HepG2 (cell line): ENCODE measurements around the gene RNF114. TPM values are rescaled to one million over a fixed set of nuclear protein-coding genes. Genes with fewer than 3 reads are reported as not detected.
A peak's percentile ranks its signal among the peaks of the same experiment; 100 is the strongest.

Experiments
- BCL6 ChIP-seq: IDR thresholded peaks from 2 replicates; pipeline ENCODE4 v1.6.1; 2016; ENCODE audit warnings: missing genetic modification reagents, missing compliant biosample characterization
- FOXK1 ChIP-seq: sonication (generic); formaldehyde crosslinking; IDR thresholded peaks from 2 replicates; pipeline ENCODE4 v1.4.0; 2020; ENCODE audit warnings: low read depth, missing genetic modification reagents, borderline replicate concordance
- JUN ChIP-seq: sonication (generic); formaldehyde crosslinking; IDR thresholded peaks from 2 replicates; pipeline ENCODE4 v1.4.0; 2020; ENCODE audit warnings: mild to moderate bottlenecking, missing genetic modification reagents
- MIXL1 ChIP-seq: IDR thresholded peaks from 2 replicates; pipeline ENCODE4 v1.6.1; 2016
- PTBP1 ChIP-seq: fragments of 200-400 bp; formaldehyde crosslinking; IDR thresholded peaks from 2 replicates; pipeline ENCODE4 v1.6.1; 2018; ENCODE audit warnings: low read length, low read depth; ENCODE audit not compliant: poor library complexity, severe bottlenecking
- SIX1 ChIP-seq: sonication (generic); formaldehyde crosslinking; IDR thresholded peaks from 2 replicates; pipeline ENCODE4 v1.4.0; 2020; ENCODE audit warnings: missing genetic modification reagents, borderline replicate concordance
- USF2 ChIP-seq, 2 experiments: sonication (generic) in 1 of 2; formaldehyde crosslinking in 1 of 2; IDR thresholded peaks; 2 replicates each; pipeline versions ENCODE4 v1.5.1 to v1.6.1; 2011 to 2020; ENCODE audit warnings: borderline replicate concordance in 1 of 2, low read depth in 1 of 2, low read length in 1 of 2, mild to moderate bottlenecking in 1 of 2, missing genetic modification reagents in 1 of 2, moderate library complexity in 1 of 2
- ZBTB40 ChIP-seq, 2 experiments: fragments of 450-650 bp in 1 of 2; sonication (generic) in 1 of 2; formaldehyde crosslinking in 1 of 2; IDR thresholded peaks; 2 replicates each; pipeline versions ENCODE4 v1.6.1 to v1.8.0; 2016 to 2022; ENCODE audit warnings: antibody characterized with exemption in 1 of 2, mild to moderate bottlenecking in 1 of 2, missing genetic modification reagents in 1 of 2
- ZBTB49 ChIP-seq: sonication (generic); formaldehyde crosslinking; IDR thresholded peaks from 2 replicates; pipeline ENCODE4 v1.4.0; 2020; ENCODE audit warnings: missing genetic modification reagents, borderline replicate concordance
- ZNF800 ChIP-seq: sonication (generic); formaldehyde crosslinking; IDR thresholded peaks from 2 replicates; pipeline ENCODE4 v1.4.0; 2020; ENCODE audit warnings: missing genetic modification reagents
- polyA plus RNA-seq, 8 experiments: library from polyadenylated mRNA; depleted of rRNA in 3 of 8; stranded (reverse) in 7 of 8; unstranded in 1 of 8; fragments of >200 nt; fragmentation: Illumina TruSeq in 4 of 8; extraction: Trizol in 4 of 8; gene quantifications; 2 replicates each; pipeline versions ENCODE4 v1.2.1 to v1.2.3, GENCODE V29; 2011 to 2016; ENCODE audit warnings: low read depth in 4 of 8, missing spikeins in 1 of 8, mixed read lengths in 1 of 8; ENCODE audit not compliant: insufficient read depth in 1 of 8
- total RNA-seq, 5 experiments: library from RNA; depleted of rRNA; stranded (reverse); fragments of >200 nt; fragmentation: Illumina TruSeq; extraction: Trizol; gene quantifications; 2 replicates each; pipeline ENCODE4 v1.2.3, GENCODE V29; 2016; ENCODE audit warnings: low read depth in 1 of 5

Gene RNF114
- total and polyA plus RNA-seq, 2 of the 13 experiments (the other 11 are each of a cell fraction or from before 2014, with no cell fraction given): 119 to 126 TPM

GRCh38 chr20:49916146-49917002 is 19.8 kb upstream of the RNF114 start (continued):
- 0 out of 2 replicates have a peak, but pooled peaks have one; percentile 25 for TF ChIP-seq ZBTB49 (CRISPR knock-in tag)
- TF ChIP-seq USF2 (IDR thresholded peaks at IDR 0.05; ENCODE audit: low read depth, low read length): peak; percentile 26; the same call in 1 of the 2 replicates
- no peak for TF ChIP-seq USF2 (CRISPR knock-in tag; IDR thresholded peaks at IDR 0.05; ENCODE audit: borderline replicate concordance)
- peak; percentile 86 for TF ChIP-seq BCL6
- TF ChIP-seq FOXK1 (CRISPR knock-in tag): peak; percentile 98; the same call in 1 of the 2 replicates
- TF ChIP-seq ZNF800 (CRISPR knock-in tag): peak; percentile 73; the same call in 1 of the 2 replicates
- peak; percentile 86 for TF ChIP-seq JUN
- TF ChIP-seq SIX1 (CRISPR knock-in tag): peak; percentile 88; the same call in 1 of the 2 replicates
- peak; percentile 100 for TF ChIP-seq MIXL1 (CRISPR knock-in tag)
- no peak for TF ChIP-seq ZBTB40 (IDR thresholded peaks at IDR 0.05)
- TF ChIP-seq ZBTB40 (CRISPR knock-in tag; IDR thresholded peaks at IDR 0.05): no peak
- peak; percentile 16 for TF ChIP-seq PTBP1
